ENCODE data around the gene HIC2. TPM values are rescaled to one million over a fixed set of nuclear protein-coding genes. Genes with fewer than 3 reads are reported as not detected.

HIC2 gene
- total and polyA plus RNA-seq, 9 of the 15 experiments (the other 6 are each of a cell fraction or from before 2014, with no cell fraction given): 1.7 to 117 (median 35.5) TPM

GRCh38 chr22:21447694-21448402, 30.7 kb downstream of the HIC2 start (continued):
- TF ChIP-seq PTTG1 (tag; IDR thresholded peaks at IDR 0.05; ENCODE audit: low read depth) (no peak), ZFP36 (IDR thresholded peaks at IDR 0.05; ENCODE audit: low read depth, low read length, partially characterized antibody) (no peak), MAFF (IDR thresholded peaks at IDR 0.05; ENCODE audit: low read length) (no peak), YY1 (IDR thresholded peaks at IDR 0.05; ENCODE audit: borderline replicate concordance in 1 of 3, control insufficient read depth in 1 of 3, extremely low read depth in 1 of 3, insufficient read depth in 3 of 3, insufficient read length in 1 of 3, insufficient replicate concordance in 2 of 3, low read depth in 1 of 3, low read length in 2 of 3) (peak; percentile 8 to 79 (median 56)), E4F1 (CRISPR knock-in tag; IDR thresholded peaks at IDR 0.05; ENCODE audit: borderline replicate concordance) (no peak), ZNF764 (CRISPR knock-in tag; IDR thresholded peaks at IDR 0.05; ENCODE audit: low read depth) (peak; percentile 94), ZNF518B (CRISPR knock-in tag; IDR thresholded peaks at IDR 0.05) (no peak), ZNF384 (IDR thresholded peaks at IDR 0.05; ENCODE audit: low read depth, low read length) (no peak), THAP7 (CRISPR knock-in tag; IDR thresholded peaks at IDR 0.05) (no peak), ARID3B (CRISPR knock-in tag; IDR thresholded peaks at IDR 0.05; ENCODE audit: borderline replicate concordance) (no peak), STAT6 (CRISPR knock-in tag; IDR thresholded peaks at IDR 0.05) (peak; percentile 36; the same call in 1 of the 2 replicates), ZNF224 (CRISPR knock-in tag; IDR thresholded peaks at IDR 0.05) (no peak), ZNF347 (CRISPR knock-in tag; IDR thresholded peaks at IDR 0.05; ENCODE audit: low read depth) (no peak)

Data from K562 (cell line).